Pancreas (tissue), 10 donors: Measurements from ENCODE around the gene EDDM13. TPM values are rescaled to one million over a fixed set of nuclear protein-coding genes. Genes with fewer than 3 reads are reported as not detected.
A peak's percentile ranks its signal among the peaks of the same experiment; 100 is the strongest.
"Not testable (repeated sequence)": the region's sequence is repeated elsewhere in the genome, so short reads cannot be mapped to it uniquely, and the experiment has no call there.

Experiments
- ATAC-seq, 4 donors: fragments of 200-7000 bp; cut with Tn5 transposase; one replicate each; pipeline versions ENCODE4 v1.8.0 to v1.9.1; 2020; ENCODE audit warnings: mild to moderate bottlenecking in 4 of 4, moderate library complexity in 4 of 4
- DNase-seq, 6 donors: peaks; one replicate each; pipeline ENCODE4 v3.0.0-alpha.2; 2020
- FAIRE-seq: peaks from 2 replicates; lab custom pipeline; 2012; peaks lifted over from hg19 to GRCh38; lab: Jason Lieb, UNC
- H3K27ac ChIP-seq, 4 donors: fragments of 200-600 bp; sonication (generic); 1 replicate in 3 of 4; 2 replicates in 1 of 4; pipeline versions ENCODE4 v1.5.0 to v1.8.0; 2020
- H3K27me3 ChIP-seq, 4 donors: fragments of 200-600 bp; one replicate each; pipeline ENCODE4 v1.8.0; 2021
- H3K36me3 ChIP-seq, 3 donors: fragments of 200-600 bp; sonication (generic) in 1 of 3; one replicate each; pipeline versions ENCODE4 v1.5.0 to v1.8.0; 2020 to 2021
- H3K4me1 ChIP-seq, 3 donors: fragments of 200-600 bp; one replicate each; pipeline ENCODE4 v1.8.0; 2021
- H3K4me3 ChIP-seq, 4 donors: fragments of 200-600 bp; sonication (generic) in 2 of 4; one replicate each; pipeline versions ENCODE4 v1.5.0 to v1.8.0; 2020 to 2021
- H3K9me3 ChIP-seq, 4 donors: fragments of 200-600 bp; one replicate each; pipeline ENCODE4 v1.8.0; 2021
- CTCF ChIP-seq, 4 donors: fragments of 200-600 bp; sonication (generic) in 3 of 4; IDR thresholded peaks; one replicate each; pipeline versions ENCODE4 v1.5.0 to v1.8.0; 2021; ENCODE audit warnings: antibody characterized with exemption in 4 of 4
- WGBS, 2 donors: extraction: QIAGEN DNeasy Blood & Tissue Kit; methylation state at CpG; one replicate each; pipeline ENCODE4 v1.1.7; 2013; 5-methylcytosine and 5-hydroxymethylcytosine counted together
- intact Hi-C, 3 donors: fragments of 100-400 bp; cut with DNase I; formaldehyde crosslinking; loops; one replicate each; pipeline versions ENCODE4 v1.11.1 to v1.14.2; 2022
- polyA plus RNA-seq, 2 donors: library from polyadenylated mRNA; stranded (reverse); fragments of 200-250 nt; gene quantifications; one replicate each; pipeline ENCODE4 v1.2.3, GENCODE V29; 2013
- total RNA-seq, 6 donors: library from RNA; stranded (reverse); fragmentation: NEBNext Ultra II Directional in 4 of 6; extraction: Animal tissue kit (Norgen Biotek cat#: 25700) in 4 of 6; gene quantifications; one replicate each; pipeline versions ENCODE4 v1.2.1 to v1.2.4, GENCODE V29; 2021 to 2023
- donor health status: healthy with polysubstance abuse.
- donor health status: DM: no; HTN: no; CAD: no; lungs with moderate emphysema.
- donor health status: DM: no; HTN: no; CAD: no.
- donor health status: control.
- donor health status: control.
- donor health status: Bipolar disorder and iron deficiency.
- donor health status: DM: yes; HTN: yes; CAD: no.
- donor health status: DM: no; HTN: no; CAD: no.
- donor health status: DM: no; HTN: no; CAD: no.
- donor health status: DM: yes; HTN: yes; CAD: no.

EDDM13 gene
- total and polyA plus RNA-seq, 8 donors, result 0.49 TPM; not detected in 7

- H3K27ac ChIP-seq, result no peak overlapping the region
- H3K4me3 ChIP-seq, result no peak overlapping the region
- no peaks in the 10 kb centered on the region for H3K4me1 ChIP-seq
- H3K36me3 ChIP-seq, result no peaks in the 10 kb centered on the region
- H3K27me3 ChIP-seq, result no peaks in the 10 kb centered on the region
- FAIRE-seq, result no peak
- ATAC-seq, result no peak
- intact Hi-C loops, result no loop called here
- TF ChIP-seq CTCF (IDR thresholded peaks at IDR 0.05), result no peak
- DNase-seq, result no peak
- no peaks in the 10 kb centered on the region for H3K9me3 ChIP-seq
Observed at GRCh38 chr19:56332695-56333094, 60.1 kb downstream of the EDDM13 start.

DNA sequence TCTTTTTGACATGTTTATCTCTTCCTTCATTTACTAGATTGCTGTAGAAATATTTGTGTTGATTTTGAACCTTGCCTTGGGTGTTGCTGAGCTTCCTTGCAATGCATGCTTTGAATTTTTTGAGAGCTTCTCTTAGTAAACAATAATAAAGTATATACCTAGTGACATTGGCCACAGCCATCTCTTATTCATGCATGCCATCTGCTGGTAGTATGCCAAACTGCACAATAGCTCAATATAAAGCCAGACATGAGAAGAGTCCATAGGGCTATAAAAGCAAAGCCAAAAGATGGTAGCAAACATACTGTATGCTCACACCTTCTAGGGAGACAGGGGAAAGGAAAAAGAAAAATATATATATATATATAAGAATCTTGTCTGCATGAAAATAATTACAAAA, 61.0 kb downstream of the EDDM13 start:
- Histone ChIP-seq H3K4me1 (no peaks in the 10 kb centered on the region), H3K27me3 (no peaks in the 10 kb centered on the region), H3K4me3 (no peak overlapping the region), H3K27ac (no peak overlapping the region), H3K36me3 (no peaks in the 10 kb centered on the region), H3K9me3 (no peaks in the 10 kb centered on the region)
- ATAC-seq, result peak in 3 of 4 donors; percentile 67 to 82 (median 76)
- intact Hi-C loops, result no loop called here
- DNase-seq, result peak in 1 of 6 donors; percentile 38
- no peak for FAIRE-seq
- peak in 3 of 4 donors; percentile 31 to 35 (median 33) for TF ChIP-seq CTCF (IDR thresholded peaks at IDR 0.05)

GRCh38 chr19:56335371-56335770, 62.8 kb downstream of the EDDM13 start:
- H3K27ac ChIP-seq, intact Hi-C loops, DNase-seq, H3K4me1 ChIP-seq, ATAC-seq, H3K36me3 ChIP-seq, H3K27me3 ChIP-seq, H3K4me3 ChIP-seq, FAIRE-seq, H3K9me3 ChIP-seq: not testable (repeated sequence)

- H3K4me3 ChIP-seq, intact Hi-C loops, H3K4me1 ChIP-seq, DNase-seq, ATAC-seq, FAIRE-seq, H3K27ac ChIP-seq, H3K9me3 ChIP-seq, H3K27me3 ChIP-seq, H3K36me3 ChIP-seq: not testable (repeated sequence)
- WGBS, 2 donors, result 60 to 75% methylated on average over 8 of the region's 8 CpGs
Observed at GRCh38 chr19:56337077-56337476, 64.5 kb downstream of the EDDM13 start.

DNA sequence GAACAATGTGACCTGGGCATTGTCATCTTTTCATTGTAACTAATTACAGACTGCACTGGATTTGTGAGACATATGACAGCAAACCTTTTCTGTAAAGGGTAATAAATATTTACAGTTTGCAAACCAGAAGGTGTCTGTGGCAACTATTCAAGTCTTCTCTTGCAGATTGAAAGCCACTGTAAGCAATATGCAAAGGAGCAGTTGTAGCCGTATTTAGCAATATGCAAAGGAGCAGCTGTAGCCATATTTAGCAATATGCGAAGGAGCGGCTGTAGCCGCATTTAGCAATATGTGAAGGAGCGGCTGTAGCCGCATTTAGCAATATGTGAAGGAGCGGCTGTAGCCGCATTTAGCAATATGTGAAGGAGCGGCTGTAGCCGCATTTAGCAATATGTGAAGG, 66.5 kb downstream of the EDDM13 start:
- H3K27ac ChIP-seq, DNase-seq, FAIRE-seq, H3K27me3 ChIP-seq, intact Hi-C loops, H3K4me1 ChIP-seq, H3K4me3 ChIP-seq, H3K9me3 ChIP-seq, H3K36me3 ChIP-seq, ATAC-seq: not testable (repeated sequence)
- WGBS, 2 donors, result 89 to 94% methylated on average over 6 of the region's 10 CpGs

- no peaks in the 10 kb centered on the region for H3K4me1 ChIP-seq
- FAIRE-seq (no peak), DNase-seq (no peak), ATAC-seq (no peak)
- no peaks in the 10 kb centered on the region for H3K36me3 ChIP-seq
- no peak for TF ChIP-seq CTCF (IDR thresholded peaks at IDR 0.05)
- no peaks in the 10 kb centered on the region for H3K27me3 ChIP-seq
- intact Hi-C loops, result no loop called here
- no peak overlapping the region for H3K27ac ChIP-seq
- no peaks in the 10 kb centered on the region for H3K9me3 ChIP-seq
- no peak overlapping the region for H3K4me3 ChIP-seq
Observed at GRCh38 chr19:56341948-56342347, 69.4 kb downstream of the EDDM13 start.
